Neural progenitor cell (in vitro differentiated cells): ENCODE results near the gene ULK4. TPM values are rescaled to one million over a fixed set of nuclear protein-coding genes. Genes with fewer than 3 reads are reported as not detected.

Experiments
- DNase-seq: peaks from one replicate; pipeline ENCODE4 v3.0.0-alpha.2; 2016; ENCODE audit warnings: low spot score
- H2AFZ ChIP-seq: fragments of 200-600 bp; sonication (generic); replicated peaks from 2 replicates; pipeline ENCODE4 v1.6.1; 2016; ENCODE audit warnings: antibody characterized with exemption
- H3F3A ChIP-seq: fragments of 200-600 bp; sonication (generic); 2 replicates; pipeline ENCODE4 v1.6.1; 2016; ENCODE audit warnings: antibody characterized with exemption, low read depth
- H3K27ac ChIP-seq: fragments of 200-600 bp; sonication (generic); 2 replicates; pipeline ENCODE4 v1.5.1; 2016; ENCODE audit warnings: mild to moderate bottlenecking
- H3K27me3 ChIP-seq: fragments of 200-600 bp; sonication (generic); 2 replicates; pipeline ENCODE4 v1.6.1; 2016; ENCODE audit warnings: mild to moderate bottlenecking, moderate library complexity
- H3K36me3 ChIP-seq: fragments of 200-600 bp; sonication (generic); 2 replicates; pipeline ENCODE4 v1.5.1; 2016
- H3K4me1 ChIP-seq: fragments of 200-600 bp; sonication (generic); 2 replicates; pipeline ENCODE4 v1.6.1; 2016; ENCODE audit warnings: mixed run types
- H3K4me2 ChIP-seq: fragments of 200-600 bp; sonication (generic); 2 replicates; pipeline ENCODE4 v1.6.1; 2016
- H3K4me3 ChIP-seq: fragments of 200-600 bp; sonication (generic); 2 replicates; pipeline ENCODE4 v1.5.1; 2016
- H3K79me2 ChIP-seq: fragments of 200-600 bp; sonication (generic); 2 replicates; pipeline ENCODE4 v1.6.1; 2016; ENCODE audit warnings: low read depth
- H3K9ac ChIP-seq: fragments of 200-600 bp; sonication (generic); 2 replicates; pipeline ENCODE4 v1.6.1; 2016
- H3K9me3 ChIP-seq: fragments of 200-600 bp; sonication (generic); 2 replicates; pipeline ENCODE4 v1.5.1; 2016; ENCODE audit warnings: low read depth
- H4K20me1 ChIP-seq: fragments of 200-600 bp; sonication (generic); 2 replicates; pipeline ENCODE4 v1.6.1; 2016; ENCODE audit warnings: low read depth
- H3K27ac Mint-ChIP-seq: 3 replicates; pipeline ENCODE4 v1.8.0; 2021; ENCODE audit warnings: mixed read lengths
- H3K27me3 Mint-ChIP-seq: 2 replicates; pipeline ENCODE4 v1.8.0; 2022; ENCODE audit warnings: low read depth, mild to moderate bottlenecking, inconsistent platforms, moderate library complexity, mixed read lengths; ENCODE audit not compliant: insufficient read depth
- H3K36me3 Mint-ChIP-seq: 3 replicates; pipeline ENCODE4 v1.8.0; 2021; ENCODE audit warnings: mixed read lengths
- H3K4me1 Mint-ChIP-seq: 3 replicates; pipeline ENCODE4 v1.8.0; 2021; ENCODE audit warnings: mixed read lengths
- H3K4me3 Mint-ChIP-seq: 3 replicates; pipeline ENCODE4 v1.8.0; 2021; ENCODE audit warnings: mild to moderate bottlenecking, moderate library complexity, mixed read lengths
- H3K9me3 Mint-ChIP-seq: 3 replicates; pipeline ENCODE4 v1.8.0; 2020; ENCODE audit warnings: mixed read lengths
- EZH2 ChIP-seq: fragments of 200-600 bp; sonication (generic); IDR thresholded peaks from 2 replicates; pipeline ENCODE4 v1.6.1; 2017; ENCODE audit warnings: antibody characterized with exemption, mild to moderate bottlenecking, moderate library complexity
- EZH2phosphoT487 ChIP-seq: fragments of 200-600 bp; sonication (generic); IDR thresholded peaks from 2 replicates; pipeline ENCODE4 v1.6.1; 2017; ENCODE audit warnings: antibody characterized with exemption
- total RNA-seq: library from RNA; depleted of rRNA; stranded (reverse); fragments of >200 nt; gene quantifications from 2 replicates; pipeline ENCODE4 v1.2.3, GENCODE V29; 2015; ENCODE audit warnings: low replicate concordance
- TF ChIP-seq, protein P1 (sequence below): fragments of 200-600 bp; sonication (generic); IDR thresholded peaks from 2 replicates; pipeline ENCODE4 v1.5.1; 2017; ENCODE audit warnings: antibody characterized with exemption, mild to moderate bottlenecking

Gene ULK4
- total RNA-seq, 1 donor from 2014 or later, result 33.0 TPM

DNA sequence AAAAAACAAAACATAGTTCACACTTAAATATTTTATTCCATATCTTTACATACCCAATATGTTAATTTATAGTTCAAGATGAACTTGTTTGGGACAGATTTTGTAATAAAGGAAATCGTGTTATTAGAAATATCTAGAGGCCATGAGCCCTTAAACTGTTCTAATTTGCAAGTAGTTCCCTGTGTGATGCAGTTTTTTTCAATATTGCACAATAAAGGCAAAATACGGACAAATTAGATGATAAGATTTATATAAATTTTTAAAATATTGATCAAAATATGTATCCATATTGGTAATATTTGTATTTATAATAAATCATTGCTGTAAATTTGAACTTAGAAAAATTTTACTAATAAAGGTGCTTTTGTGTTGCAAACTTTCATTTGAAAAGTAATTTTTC lies 738.8 kb downstream of the ULK4 start:
- Mint-ChIP-seq H3K4me1 (no peaks in the 10 kb centered on the region), H3K27ac (no peak overlapping the region), H3K9me3 (no peaks in the 10 kb centered on the region), H3K27me3 (no peaks in the 10 kb centered on the region), H3K36me3 (peaks cover 55% of the 10 kb centered on the region), H3K4me3 (no peak overlapping the region)
- H3K27me3 ChIP-seq, result no peaks in the 10 kb centered on the region
- no peak overlapping the region for H3K27ac ChIP-seq
- H2AFZ ChIP-seq, result no peak overlapping the region
- H3K9me3 ChIP-seq, result no peaks in the 10 kb centered on the region
- DNase-seq, result no peak
- H3K36me3 ChIP-seq, result peaks cover 34% of the 10 kb centered on the region
- H3K4me2 ChIP-seq, result no peak overlapping the region
- no peaks in the 10 kb centered on the region for H3K4me1 ChIP-seq
- H3K4me3 ChIP-seq, result no peak overlapping the region
- no peak for TF ChIP-seq EZH2phosphoT487
- no peak overlapping the region for H3K9ac ChIP-seq
- H3K79me2 ChIP-seq, result peaks cover 100% of the 10 kb centered on the region
- H3F3A ChIP-seq, result peaks cover 3% of the 10 kb centered on the region
- peaks cover 99% of the 10 kb centered on the region for H4K20me1 ChIP-seq

- H3K79me2 ChIP-seq, result peaks cover 100% of the 10 kb centered on the region
- H3K9me3 ChIP-seq, result no peaks in the 10 kb centered on the region
- no peak overlapping the region for H3K4me3 ChIP-seq
- H3K4me2 ChIP-seq, result no peak overlapping the region
- no peak overlapping the region for H3K27ac ChIP-seq
- TF ChIP-seq, protein P1, sequence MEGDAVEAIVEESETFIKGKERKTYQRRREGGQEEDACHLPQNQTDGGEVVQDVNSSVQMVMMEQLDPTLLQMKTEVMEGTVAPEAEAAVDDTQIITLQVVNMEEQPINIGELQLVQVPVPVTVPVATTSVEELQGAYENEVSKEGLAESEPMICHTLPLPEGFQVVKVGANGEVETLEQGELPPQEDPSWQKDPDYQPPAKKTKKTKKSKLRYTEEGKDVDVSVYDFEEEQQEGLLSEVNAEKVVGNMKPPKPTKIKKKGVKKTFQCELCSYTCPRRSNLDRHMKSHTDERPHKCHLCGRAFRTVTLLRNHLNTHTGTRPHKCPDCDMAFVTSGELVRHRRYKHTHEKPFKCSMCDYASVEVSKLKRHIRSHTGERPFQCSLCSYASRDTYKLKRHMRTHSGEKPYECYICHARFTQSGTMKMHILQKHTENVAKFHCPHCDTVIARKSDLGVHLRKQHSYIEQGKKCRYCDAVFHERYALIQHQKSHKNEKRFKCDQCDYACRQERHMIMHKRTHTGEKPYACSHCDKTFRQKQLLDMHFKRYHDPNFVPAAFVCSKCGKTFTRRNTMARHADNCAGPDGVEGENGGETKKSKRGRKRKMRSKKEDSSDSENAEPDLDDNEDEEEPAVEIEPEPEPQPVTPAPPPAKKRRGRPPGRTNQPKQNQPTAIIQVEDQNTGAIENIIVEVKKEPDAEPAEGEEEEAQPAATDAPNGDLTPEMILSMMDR, result no peak
- TF ChIP-seq EZH2phosphoT487 (no peak), EZH2 (no peak)
- no peaks in the 10 kb centered on the region for H3K27me3 ChIP-seq
- Mint-ChIP-seq H3K4me3 (no peak overlapping the region), H3K4me1 (no peaks in the 10 kb centered on the region), H3K9me3 (no peaks in the 10 kb centered on the region), H3K27me3 (no peaks in the 10 kb centered on the region), H3K36me3 (peaks cover 53% of the 10 kb centered on the region), H3K27ac (no peak overlapping the region)
- peaks cover 28% of the 10 kb centered on the region for H3K36me3 ChIP-seq
- no peak overlapping the region for H3K9ac ChIP-seq
- no peak for DNase-seq
- H3F3A ChIP-seq, result peaks cover 3% of the 10 kb centered on the region
- peaks cover 99% of the 10 kb centered on the region for H4K20me1 ChIP-seq
- no peaks in the 10 kb centered on the region for H3K4me1 ChIP-seq
- no peak overlapping the region for H2AFZ ChIP-seq
Measured at GRCh38 chr3:41222501-41222900, 739.4 kb downstream of the ULK4 start.

GRCh38 chr3:41222012-41222411 lies 739.9 kb downstream of the ULK4 start:
- no peak overlapping the region for H2AFZ ChIP-seq
- Mint-ChIP-seq H3K27me3 (no peaks in the 10 kb centered on the region), H3K27ac (no peak overlapping the region), H3K9me3 (peaks cover under 1% of the 10 kb centered on the region), H3K4me3 (no peak overlapping the region), H3K4me1 (peaks cover under 1% of the 10 kb centered on the region), H3K36me3 (peaks cover 52% of the 10 kb centered on the region)
- no peak overlapping the region for H3K4me3 ChIP-seq
- H3K9me3 ChIP-seq, result no peaks in the 10 kb centered on the region
- H3K27me3 ChIP-seq, result no peaks in the 10 kb centered on the region
- no peak overlapping the region for H3K9ac ChIP-seq
- peaks cover 23% of the 10 kb centered on the region for H3K36me3 ChIP-seq
- H4K20me1 ChIP-seq, result peaks cover 99% of the 10 kb centered on the region
- H3K4me1 ChIP-seq, result peaks cover 4% of the 10 kb centered on the region
- TF ChIP-seq, protein P1, result no peak
- no peak for TF ChIP-seq EZH2phosphoT487
- TF ChIP-seq EZH2, result no peak
- DNase-seq, result no peak
- no peak overlapping the region for H3K27ac ChIP-seq
- no peak overlapping the region for H3K4me2 ChIP-seq
- peaks cover 100% of the 10 kb centered on the region for H3K79me2 ChIP-seq
- peaks cover 3% of the 10 kb centered on the region for H3F3A ChIP-seq

DNA sequence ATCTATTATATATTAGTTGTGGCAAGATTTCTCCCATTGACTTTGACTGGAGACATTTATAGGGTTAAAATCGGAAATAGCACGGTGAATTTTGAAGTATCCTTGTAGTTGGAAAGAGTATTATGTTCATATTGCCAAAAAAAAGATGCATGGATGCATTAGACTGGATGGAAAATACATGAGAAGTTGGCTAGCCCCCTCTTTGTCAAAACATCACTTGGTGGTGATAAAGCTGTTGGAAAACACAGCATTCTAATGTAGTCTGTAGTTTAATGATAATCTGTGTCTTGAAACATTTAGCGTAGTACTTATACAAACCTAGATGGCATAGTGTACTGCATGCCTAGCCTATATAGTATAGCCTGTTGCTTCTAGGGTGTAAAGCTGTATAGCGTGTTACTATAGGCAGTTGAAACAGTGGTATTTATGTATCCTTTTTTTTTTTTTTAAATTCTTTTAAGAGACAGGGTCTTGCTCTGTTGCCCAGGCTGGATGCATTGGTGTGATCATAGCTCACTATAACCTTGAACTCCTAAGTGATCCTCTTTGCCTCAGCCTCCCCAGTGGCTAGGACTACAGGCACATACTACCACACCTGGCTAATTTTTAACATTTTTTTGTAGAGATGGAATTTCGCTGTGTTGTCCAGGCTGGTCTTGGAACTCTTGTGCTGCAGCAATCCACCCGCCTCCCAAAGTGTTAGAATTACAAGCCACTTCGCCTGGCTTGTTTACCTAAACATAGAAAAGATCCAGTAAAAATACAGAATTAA lies 740.8 kb downstream of the ULK4 start:
- peaks cover 100% of the 10 kb centered on the region for H4K20me1 ChIP-seq
- peaks cover 13% of the 10 kb centered on the region for H3K4me1 ChIP-seq
- peaks cover 4% of the 10 kb centered on the region for H3K9me3 Mint-ChIP-seq
- H3K36me3 ChIP-seq, result peaks cover 19% of the 10 kb centered on the region
- H3K4me3 ChIP-seq, result no peak overlapping the region
- H2AFZ ChIP-seq, result no peak overlapping the region
- no peak overlapping the region for H3K27ac Mint-ChIP-seq
- H3K36me3 Mint-ChIP-seq, result peaks cover 47% of the 10 kb centered on the region
- DNase-seq, result no peak
- peaks cover 4% of the 10 kb centered on the region for H3K4me1 Mint-ChIP-seq
- H3K27me3 ChIP-seq, result no peaks in the 10 kb centered on the region
- peaks cover 7% of the 10 kb centered on the region for H3F3A ChIP-seq
- no peak overlapping the region for H3K4me2 ChIP-seq
- H3K79me2 ChIP-seq, result peaks cover 100% of the 10 kb centered on the region
- H3K9me3 ChIP-seq, result no peaks in the 10 kb centered on the region
- H3K9ac ChIP-seq, result no peak overlapping the region
- TF ChIP-seq EZH2, result no peak
- TF ChIP-seq, protein P1, result no peak
- TF ChIP-seq EZH2phosphoT487, result no peak
- no peak overlapping the region for H3K27ac ChIP-seq
- H3K4me3 Mint-ChIP-seq, result no peak overlapping the region
- no peaks in the 10 kb centered on the region for H3K27me3 Mint-ChIP-seq
